Liver (tissue), 9 donors: Measurements from ENCODE around the gene RAB11FIP3. TPM values are rescaled to one million over a fixed set of nuclear protein-coding genes. Genes with fewer than 3 reads are reported as not detected.

ENCODE experiments used
- DNase-seq: peaks from one replicate; pipeline ENCODE4 v3.0.0-alpha.2; 2017; ENCODE audit warnings: low spot score
- H3K27ac ChIP-seq, 2 donors: one replicate each; pipeline ENCODE4 v1.7.0; 2013; ENCODE audit warnings: inconsistent platforms in 2 of 2, low read length in 2 of 2, control low read depth in 1 of 2, low read depth in 1 of 2, mild to moderate bottlenecking in 1 of 2
- H3K27me3 ChIP-seq, 4 donors: one replicate each; pipeline versions ENCODE4 v1.6.1 to v1.7.0; 2013; ENCODE audit warnings: low read length in 3 of 4, inconsistent platforms in 1 of 4, mild to moderate bottlenecking in 1 of 4, moderate library complexity in 1 of 4; ENCODE audit not compliant: control insufficient read depth in 4 of 4, insufficient read depth in 4 of 4
- H3K36me3 ChIP-seq, 4 donors: one replicate each; pipeline versions ENCODE4 v1.6.1 to v1.7.0; 2013; ENCODE audit warnings: low read length in 3 of 4, mild to moderate bottlenecking in 3 of 4, low read depth in 1 of 4, moderate library complexity in 1 of 4; ENCODE audit not compliant: control insufficient read depth in 4 of 4, insufficient read depth in 3 of 4
- H3K4me1 ChIP-seq, 4 donors: one replicate each; pipeline versions ENCODE4 v1.6.1 to v1.7.0; 2013; ENCODE audit warnings: low read length in 3 of 4, mild to moderate bottlenecking in 3 of 4, moderate library complexity in 1 of 4; ENCODE audit not compliant: control insufficient read depth in 4 of 4, insufficient read depth in 4 of 4
- H3K4me3 ChIP-seq, 3 donors: one replicate each; pipeline versions ENCODE4 v1.6.1 to v1.7.0; 2013; ENCODE audit warnings: low read length in 3 of 3, control low read depth in 1 of 3, low read depth in 1 of 3, mild to moderate bottlenecking in 1 of 3
- H3K9ac ChIP-seq, 2 donors: one replicate each; pipeline ENCODE4 v1.7.0; 2013; ENCODE audit warnings: low read length in 2 of 2, mild to moderate bottlenecking in 2 of 2, moderate library complexity in 2 of 2, control low read depth in 1 of 2, low read depth in 1 of 2
- H3K9me3 ChIP-seq, 4 donors: one replicate each; pipeline versions ENCODE4 v1.6.1 to v1.7.0; 2013; ENCODE audit warnings: low read length in 3 of 4; ENCODE audit not compliant: control insufficient read depth in 4 of 4
- EGR1 ChIP-seq, 2 donors: IDR thresholded peaks; 2 replicates each; pipeline ENCODE4 v1.6.1; 2016 to 2018; ENCODE audit warnings: antibody characterized with exemption in 2 of 2, low read depth in 2 of 2
- FOXA1 ChIP-seq: IDR thresholded peaks from 2 replicates; pipeline ENCODE4 v1.6.1; 2016; ENCODE audit warnings: antibody characterized with exemption
- FOXA2 ChIP-seq: IDR thresholded peaks from 2 replicates; pipeline ENCODE4 v1.6.1; 2016; ENCODE audit warnings: antibody characterized with exemption
- GABPA ChIP-seq, 2 donors: IDR thresholded peaks in 1 of 2; conservative IDR thresholded peaks in 1 of 2; 2 replicates each; pipeline ENCODE4 v1.6.1; 2016; ENCODE audit warnings: antibody characterized with exemption in 2 of 2, mild to moderate bottlenecking in 1 of 2, moderate library complexity in 1 of 2
- HNF4A ChIP-seq, 2 donors: conservative IDR thresholded peaks; 2 replicates each; pipeline ENCODE4 v1.6.1; 2016; ENCODE audit warnings: antibody characterized with exemption in 2 of 2, mild to moderate bottlenecking in 2 of 2
- HNF4G ChIP-seq: IDR thresholded peaks from 2 replicates; pipeline ENCODE4 v1.6.1; 2016; ENCODE audit warnings: antibody characterized with exemption
- JUND ChIP-seq, 2 donors: IDR thresholded peaks; 2 replicates each; pipeline ENCODE4 v1.6.1; 2016; ENCODE audit warnings: antibody characterized with exemption in 2 of 2
- NR2F2 ChIP-seq: IDR thresholded peaks from 2 replicates; pipeline ENCODE4 v1.6.1; 2016; ENCODE audit warnings: antibody characterized with exemption
- RXRA ChIP-seq, 2 donors: IDR thresholded peaks; 2 replicates each; pipeline ENCODE4 v1.6.1; 2017 to 2018; ENCODE audit warnings: antibody characterized with exemption in 2 of 2, mild to moderate bottlenecking in 1 of 2
- SP1 ChIP-seq: IDR thresholded peaks from 2 replicates; pipeline ENCODE4 v1.6.1; 2018; ENCODE audit warnings: antibody characterized with exemption, mild to moderate bottlenecking
- TAF1 ChIP-seq: conservative IDR thresholded peaks from 2 replicates; pipeline ENCODE4 v1.6.1; 2016; ENCODE audit warnings: antibody characterized with exemption, mild to moderate bottlenecking
- WGBS: extraction: QIAGEN DNeasy Blood & Tissue Kit; methylation state at CpG from one replicate; pipeline ENCODE4 v1.1.7; 2013; 5-methylcytosine and 5-hydroxymethylcytosine counted together
- polyA plus RNA-seq, 2 donors: library from polyadenylated mRNA; stranded (reverse) in 1 of 2; unstranded in 1 of 2; fragments of 200-250 nt in 1 of 2; fragments of >200 nt in 1 of 2; fragmentation: Nextera tagmentation in 1 of 2; extraction: Ambion mirVana in 1 of 2; gene quantifications; one replicate each; pipeline versions ENCODE4 v1.2.1 to v1.2.3, GENCODE V29; 2013 to 2015
- total RNA-seq, 2 donors: library from RNA; depleted of rRNA; stranded (reverse); fragments of >200 nt; gene quantifications; one replicate each; pipeline ENCODE4 v1.2.3, GENCODE V29; 2014
- TF ChIP-seq, protein P1 (sequence below): IDR thresholded peaks from 2 replicates; pipeline ENCODE4 v1.6.1; 2016; ENCODE audit warnings: antibody characterized with exemption
- TF ChIP-seq, protein P2 (sequence below): IDR thresholded peaks from 2 replicates; pipeline ENCODE4 v1.6.1; 2016; ENCODE audit warnings: antibody characterized with exemption
- TF ChIP-seq, protein P3 (sequence below): fragments of 150-350 bp; IDR thresholded peaks from 2 replicates; pipeline ENCODE4 v1.5.1; 2017; ENCODE audit warnings: improper control_type of control experiment, low read depth, low read length; ENCODE audit not compliant: missing input control
- TF ChIP-seq, protein P4 (sequence below): IDR thresholded peaks from 2 replicates; pipeline ENCODE4 v1.6.1; 2016; ENCODE audit warnings: antibody characterized with exemption, mild to moderate bottlenecking
- TF ChIP-seq, protein P5 (sequence below): IDR thresholded peaks from 2 replicates; pipeline ENCODE4 v1.6.1; 2016; ENCODE audit warnings: antibody characterized with exemption
- donor health status: healthy.
- donor health status: healthy.
- donor health status: healthy.
- donor health status: healthy.
- donor health status: healthy.

The RAB11FIP3 gene
- total and polyA plus RNA-seq, 4 donors, result 3.5 to 29.4 (median 15.7) TPM

DNA sequence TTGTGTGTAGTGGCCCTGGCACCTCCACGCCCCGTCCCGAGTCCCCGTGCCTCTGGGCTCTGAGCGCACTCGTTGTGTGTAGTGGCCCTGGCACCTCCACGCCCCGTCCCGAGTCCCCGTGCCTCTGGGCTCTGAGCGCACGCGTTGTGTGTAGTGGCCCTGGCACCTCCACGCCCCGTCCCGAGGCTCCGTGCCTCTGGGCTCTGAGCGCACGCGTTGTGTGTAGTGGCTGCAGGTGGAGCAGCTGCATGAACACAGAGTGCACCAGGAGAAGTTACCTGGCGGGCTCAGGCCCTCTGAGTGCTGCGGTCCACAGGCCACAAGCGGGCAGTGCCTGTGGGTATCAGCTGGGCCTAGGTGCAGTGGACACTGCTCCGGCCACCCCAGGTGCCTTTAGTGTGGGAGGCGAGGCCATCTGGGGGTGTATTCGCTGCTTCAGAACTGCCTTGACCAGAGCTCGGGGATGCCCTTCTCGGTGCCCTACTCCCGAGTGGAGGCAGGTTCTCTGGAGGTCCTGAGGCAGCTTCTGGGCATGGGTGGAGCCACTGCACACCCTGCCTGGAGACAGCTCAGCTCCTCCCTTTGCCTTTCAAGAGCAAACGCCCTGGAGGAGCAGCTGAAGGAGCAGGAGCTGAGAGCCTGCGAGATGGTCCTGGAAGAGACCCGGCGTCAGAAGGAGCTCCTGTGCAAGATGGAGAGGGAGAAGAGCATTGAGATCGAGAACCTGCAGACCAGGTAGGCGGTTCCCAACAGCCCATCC, 84.8 kb downstream of the RAB11FIP3 start:
- Histone ChIP-seq H3K27ac (no peak overlapping the region), H3K36me3 (peaks cover 7 to 39% (median 9%) of the 10 kb centered on the region in 4 donors), H3K4me3 (no peak overlapping the region), H3K9me3 (no peaks in the 10 kb centered on the region), H3K9ac (no peak overlapping the region), H3K27me3 (no peaks in the 10 kb centered on the region), H3K4me1 (peaks cover 3 to 18% (median 10%) of the 10 kb centered on the region in 4 donors)
- WGBS, result 98% methylated on average over 35 of the region's 35 CpGs
- no peak for TF ChIP-seq NR2F2
- no peak for TF ChIP-seq HNF4G
- TF ChIP-seq, protein P1, sequence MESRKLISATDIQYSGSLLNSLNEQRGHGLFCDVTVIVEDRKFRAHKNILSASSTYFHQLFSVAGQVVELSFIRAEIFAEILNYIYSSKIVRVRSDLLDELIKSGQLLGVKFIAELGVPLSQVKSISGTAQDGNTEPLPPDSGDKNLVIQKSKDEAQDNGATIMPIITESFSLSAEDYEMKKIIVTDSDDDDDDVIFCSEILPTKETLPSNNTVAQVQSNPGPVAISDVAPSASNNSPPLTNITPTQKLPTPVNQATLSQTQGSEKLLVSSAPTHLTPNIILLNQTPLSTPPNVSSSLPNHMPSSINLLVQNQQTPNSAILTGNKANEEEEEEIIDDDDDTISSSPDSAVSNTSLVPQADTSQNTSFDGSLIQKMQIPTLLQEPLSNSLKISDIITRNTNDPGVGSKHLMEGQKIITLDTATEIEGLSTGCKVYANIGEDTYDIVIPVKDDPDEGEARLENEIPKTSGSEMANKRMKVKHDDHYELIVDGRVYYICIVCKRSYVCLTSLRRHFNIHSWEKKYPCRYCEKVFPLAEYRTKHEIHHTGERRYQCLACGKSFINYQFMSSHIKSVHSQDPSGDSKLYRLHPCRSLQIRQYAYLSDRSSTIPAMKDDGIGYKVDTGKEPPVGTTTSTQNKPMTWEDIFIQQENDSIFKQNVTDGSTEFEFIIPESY, result no peak
- TF ChIP-seq FOXA1, result no peak
- no peak for TF ChIP-seq RXRA (IDR thresholded peaks at IDR 0.05)
- no peak for DNase-seq

DNA sequence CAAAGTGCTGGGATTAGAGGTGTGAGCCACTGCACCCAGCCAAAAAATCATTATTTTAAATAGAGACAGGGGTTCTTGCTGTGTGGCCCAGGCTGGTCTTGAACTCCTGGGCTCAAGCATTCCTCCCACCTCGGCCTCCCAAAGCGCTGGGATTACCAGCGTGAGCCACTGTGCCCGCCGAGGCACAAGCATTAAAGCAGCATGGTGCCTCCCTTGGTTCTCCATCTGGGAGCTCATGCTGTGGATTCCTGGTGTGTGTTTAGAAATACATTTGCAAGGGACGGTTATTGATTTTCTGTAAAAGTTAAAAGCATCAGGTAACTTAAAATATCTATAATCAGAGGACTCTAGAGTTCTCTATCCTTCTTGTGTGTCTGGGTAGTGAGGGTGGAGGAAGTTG, 87.4 kb downstream of the RAB11FIP3 start:
- no peak overlapping the region for H3K27ac ChIP-seq

More for the DNA sequence above, 87.4 kb downstream of the RAB11FIP3 start:
- 95% methylated on average over 6 of the region's 6 CpGs for WGBS
- Histone ChIP-seq H3K4me3 (no peak overlapping the region), H3K4me1 (peaks cover under 1 to 13% (median 6%) of the 10 kb centered on the region in 4 donors), H3K9me3 (no peaks in the 10 kb centered on the region), H3K36me3 (peaks cover 15 to 34% (median 20%) of the 10 kb centered on the region in 4 donors), H3K9ac (no peak overlapping the region), H3K27me3 (no peaks in the 10 kb centered on the region)
- no peak for DNase-seq
- TF ChIP-seq SP1, result no peak
- no peak for TF ChIP-seq EGR1 (IDR thresholded peaks at IDR 0.05; ENCODE audit: low read depth in 2 of 2)
- no peak for TF ChIP-seq FOXA1
- TF ChIP-seq JUND (IDR thresholded peaks at IDR 0.05), result no peak
- no peak for TF ChIP-seq HNF4G
- TF ChIP-seq HNF4A (conservative IDR thresholded peaks at IDR 0.05), result no peak
- no peak for TF ChIP-seq FOXA2
- no peak for TF ChIP-seq NR2F2
- TF ChIP-seq, protein P1, result no peak
- TF ChIP-seq TAF1, result no peak
- TF ChIP-seq, protein P2, sequence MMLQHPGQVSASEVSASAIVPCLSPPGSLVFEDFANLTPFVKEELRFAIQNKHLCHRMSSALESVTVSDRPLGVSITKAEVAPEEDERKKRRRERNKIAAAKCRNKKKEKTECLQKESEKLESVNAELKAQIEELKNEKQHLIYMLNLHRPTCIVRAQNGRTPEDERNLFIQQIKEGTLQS, result no peak
- no peak for TF ChIP-seq GABPA (IDR thresholded peaks at IDR 0.05 in 1 of 2, conservative IDR thresholded peaks at IDR 0.05 in 1 of 2)
- no peak for TF ChIP-seq RXRA (IDR thresholded peaks at IDR 0.05)
- TF ChIP-seq, protein P3, sequence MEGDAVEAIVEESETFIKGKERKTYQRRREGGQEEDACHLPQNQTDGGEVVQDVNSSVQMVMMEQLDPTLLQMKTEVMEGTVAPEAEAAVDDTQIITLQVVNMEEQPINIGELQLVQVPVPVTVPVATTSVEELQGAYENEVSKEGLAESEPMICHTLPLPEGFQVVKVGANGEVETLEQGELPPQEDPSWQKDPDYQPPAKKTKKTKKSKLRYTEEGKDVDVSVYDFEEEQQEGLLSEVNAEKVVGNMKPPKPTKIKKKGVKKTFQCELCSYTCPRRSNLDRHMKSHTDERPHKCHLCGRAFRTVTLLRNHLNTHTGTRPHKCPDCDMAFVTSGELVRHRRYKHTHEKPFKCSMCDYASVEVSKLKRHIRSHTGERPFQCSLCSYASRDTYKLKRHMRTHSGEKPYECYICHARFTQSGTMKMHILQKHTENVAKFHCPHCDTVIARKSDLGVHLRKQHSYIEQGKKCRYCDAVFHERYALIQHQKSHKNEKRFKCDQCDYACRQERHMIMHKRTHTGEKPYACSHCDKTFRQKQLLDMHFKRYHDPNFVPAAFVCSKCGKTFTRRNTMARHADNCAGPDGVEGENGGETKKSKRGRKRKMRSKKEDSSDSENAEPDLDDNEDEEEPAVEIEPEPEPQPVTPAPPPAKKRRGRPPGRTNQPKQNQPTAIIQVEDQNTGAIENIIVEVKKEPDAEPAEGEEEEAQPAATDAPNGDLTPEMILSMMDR, result no peak
- TF ChIP-seq, protein P4, sequence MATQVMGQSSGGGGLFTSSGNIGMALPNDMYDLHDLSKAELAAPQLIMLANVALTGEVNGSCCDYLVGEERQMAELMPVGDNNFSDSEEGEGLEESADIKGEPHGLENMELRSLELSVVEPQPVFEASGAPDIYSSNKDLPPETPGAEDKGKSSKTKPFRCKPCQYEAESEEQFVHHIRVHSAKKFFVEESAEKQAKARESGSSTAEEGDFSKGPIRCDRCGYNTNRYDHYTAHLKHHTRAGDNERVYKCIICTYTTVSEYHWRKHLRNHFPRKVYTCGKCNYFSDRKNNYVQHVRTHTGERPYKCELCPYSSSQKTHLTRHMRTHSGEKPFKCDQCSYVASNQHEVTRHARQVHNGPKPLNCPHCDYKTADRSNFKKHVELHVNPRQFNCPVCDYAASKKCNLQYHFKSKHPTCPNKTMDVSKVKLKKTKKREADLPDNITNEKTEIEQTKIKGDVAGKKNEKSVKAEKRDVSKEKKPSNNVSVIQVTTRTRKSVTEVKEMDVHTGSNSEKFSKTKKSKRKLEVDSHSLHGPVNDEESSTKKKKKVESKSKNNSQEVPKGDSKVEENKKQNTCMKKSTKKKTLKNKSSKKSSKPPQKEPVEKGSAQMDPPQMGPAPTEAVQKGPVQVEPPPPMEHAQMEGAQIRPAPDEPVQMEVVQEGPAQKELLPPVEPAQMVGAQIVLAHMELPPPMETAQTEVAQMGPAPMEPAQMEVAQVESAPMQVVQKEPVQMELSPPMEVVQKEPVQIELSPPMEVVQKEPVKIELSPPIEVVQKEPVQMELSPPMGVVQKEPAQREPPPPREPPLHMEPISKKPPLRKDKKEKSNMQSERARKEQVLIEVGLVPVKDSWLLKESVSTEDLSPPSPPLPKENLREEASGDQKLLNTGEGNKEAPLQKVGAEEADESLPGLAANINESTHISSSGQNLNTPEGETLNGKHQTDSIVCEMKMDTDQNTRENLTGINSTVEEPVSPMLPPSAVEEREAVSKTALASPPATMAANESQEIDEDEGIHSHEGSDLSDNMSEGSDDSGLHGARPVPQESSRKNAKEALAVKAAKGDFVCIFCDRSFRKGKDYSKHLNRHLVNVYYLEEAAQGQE, result no peak
- TF ChIP-seq, protein P5, sequence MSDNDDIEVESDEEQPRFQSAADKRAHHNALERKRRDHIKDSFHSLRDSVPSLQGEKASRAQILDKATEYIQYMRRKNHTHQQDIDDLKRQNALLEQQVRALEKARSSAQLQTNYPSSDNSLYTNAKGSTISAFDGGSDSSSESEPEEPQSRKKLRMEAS, result no peak
